ENCODE measurements around the gene MAPK8IP2. TPM values are rescaled to one million over a fixed set of nuclear protein-coding genes. Genes with fewer than 3 reads are reported as not detected.

The MAPK8IP2 gene
- total and polyA plus RNA-seq, 12 donors, result 3.9 to 30.1 (median 16.7) TPM

DNA sequence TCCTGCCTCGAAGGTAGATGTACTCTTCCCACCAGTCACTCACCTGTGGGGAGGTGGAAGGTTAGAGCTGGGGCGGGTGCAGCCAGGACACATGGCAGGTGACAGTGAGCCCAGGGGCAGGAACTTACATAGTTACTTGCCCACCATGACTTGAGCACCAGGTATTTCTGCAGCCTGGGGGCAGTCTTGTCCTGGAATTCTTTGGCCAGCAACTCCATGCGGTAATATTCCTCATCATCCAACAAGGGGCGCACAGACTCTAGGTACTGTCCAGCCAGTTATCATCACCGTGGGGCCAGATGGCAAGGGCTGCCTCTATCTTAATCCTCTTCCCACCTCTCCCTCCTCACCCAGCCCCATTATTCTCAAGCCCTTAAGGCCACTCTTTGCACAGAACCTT lies 24.5 kb upstream of the MAPK8IP2 start:
- WGBS, 4 donors, result 70 to 83% (median 78%) methylated on average over 4 to 5 of the region's 5 CpGs
- H3K27ac ChIP-seq, result no peak overlapping the region
- peaks cover 12 to 19% of the 10 kb centered on the region in 2 donors for H3K4me1 ChIP-seq (replicated peaks in 1 of 2)
- H3K27me3 ChIP-seq, result no peaks in the 10 kb centered on the region
- no peak overlapping the region for H3K4me3 ChIP-seq
- peaks cover 0 to 2% of the 10 kb centered on the region in 2 donors for H3K36me3 ChIP-seq (replicated peaks in 1 of 2)
- no peak for TF ChIP-seq POLR2A (IDR thresholded peaks at IDR 0.05)
- TF ChIP-seq, protein P1, sequence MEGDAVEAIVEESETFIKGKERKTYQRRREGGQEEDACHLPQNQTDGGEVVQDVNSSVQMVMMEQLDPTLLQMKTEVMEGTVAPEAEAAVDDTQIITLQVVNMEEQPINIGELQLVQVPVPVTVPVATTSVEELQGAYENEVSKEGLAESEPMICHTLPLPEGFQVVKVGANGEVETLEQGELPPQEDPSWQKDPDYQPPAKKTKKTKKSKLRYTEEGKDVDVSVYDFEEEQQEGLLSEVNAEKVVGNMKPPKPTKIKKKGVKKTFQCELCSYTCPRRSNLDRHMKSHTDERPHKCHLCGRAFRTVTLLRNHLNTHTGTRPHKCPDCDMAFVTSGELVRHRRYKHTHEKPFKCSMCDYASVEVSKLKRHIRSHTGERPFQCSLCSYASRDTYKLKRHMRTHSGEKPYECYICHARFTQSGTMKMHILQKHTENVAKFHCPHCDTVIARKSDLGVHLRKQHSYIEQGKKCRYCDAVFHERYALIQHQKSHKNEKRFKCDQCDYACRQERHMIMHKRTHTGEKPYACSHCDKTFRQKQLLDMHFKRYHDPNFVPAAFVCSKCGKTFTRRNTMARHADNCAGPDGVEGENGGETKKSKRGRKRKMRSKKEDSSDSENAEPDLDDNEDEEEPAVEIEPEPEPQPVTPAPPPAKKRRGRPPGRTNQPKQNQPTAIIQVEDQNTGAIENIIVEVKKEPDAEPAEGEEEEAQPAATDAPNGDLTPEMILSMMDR (IDR thresholded peaks at IDR 0.05), result peak in 4 of 6 experiments; percentile 15 to 30 (median 20)
- H3K9me3 ChIP-seq (replicated peaks in 1 of 3), result no peaks in the 10 kb centered on the region
- intact Hi-C loops (cut with DNase I), result no loop called here
- peak in 1 of 7 donors; percentile 28 for DNase-seq

DNA sequence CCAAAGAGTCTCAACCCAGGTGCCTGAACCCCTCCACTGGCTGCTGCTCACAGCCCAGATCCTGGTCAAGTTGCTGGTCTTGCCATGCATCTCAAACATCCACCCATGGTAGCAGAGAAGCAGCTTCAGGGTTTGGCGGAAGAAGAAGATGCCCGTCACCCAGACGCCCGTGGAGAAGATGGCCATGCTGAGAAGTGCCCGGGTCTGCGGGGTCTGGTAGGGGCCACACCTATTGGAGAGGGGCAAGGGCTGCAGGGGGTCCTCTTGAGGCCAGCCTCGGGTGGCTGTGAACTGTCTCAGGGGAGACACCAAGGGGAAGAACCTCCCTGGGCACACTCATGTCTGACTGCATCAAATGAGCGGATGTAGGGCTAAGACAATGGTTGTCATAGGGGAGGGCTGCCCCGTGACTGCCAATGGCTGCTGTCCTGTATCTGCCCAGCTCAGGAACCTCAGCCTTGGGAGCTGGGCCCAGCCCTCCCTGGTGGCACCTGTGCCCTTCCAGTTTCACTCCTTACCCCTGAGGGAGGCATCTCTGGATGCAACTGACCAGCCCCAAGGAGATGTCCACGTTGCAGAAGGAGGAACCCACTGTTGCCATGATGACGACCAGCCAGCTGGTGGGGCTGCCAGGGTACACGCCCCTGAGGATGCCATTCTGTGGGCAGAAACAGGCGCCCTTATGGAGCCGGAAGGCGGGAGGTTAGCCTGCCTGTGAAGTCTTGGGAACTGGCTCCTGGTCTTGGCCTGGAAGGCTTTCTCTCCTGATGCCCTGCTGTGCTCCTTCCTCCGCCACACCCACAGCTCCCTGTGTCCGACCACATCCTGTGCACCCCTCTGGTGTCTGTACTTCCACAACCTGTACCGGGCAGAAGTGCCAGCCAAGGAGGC lies 23.5 kb upstream of the MAPK8IP2 start:
- H3K36me3 ChIP-seq (replicated peaks in 1 of 2), result no peaks in the 10 kb centered on the region
- peaks cover 20 to 27% of the 10 kb centered on the region in 2 donors for H3K4me1 ChIP-seq (replicated peaks in 1 of 2)
- no peak for DNase-seq
- intact Hi-C loops (cut with DNase I), result no loop called here
- no peak for TF ChIP-seq POLR2A (IDR thresholded peaks at IDR 0.05)
- TF ChIP-seq, protein P1 (IDR thresholded peaks at IDR 0.05), result no peak
- no peak overlapping the region for H3K4me3 ChIP-seq
- H3K27ac ChIP-seq, result no peak overlapping the region
- WGBS, 4 donors, result 85 to 89% (median 87%) methylated on average over 7 to 18 of the region's 18 CpGs
- H3K27me3 ChIP-seq, result no peaks in the 10 kb centered on the region
- no peaks in the 10 kb centered on the region for H3K9me3 ChIP-seq (replicated peaks in 1 of 3)

DNA sequence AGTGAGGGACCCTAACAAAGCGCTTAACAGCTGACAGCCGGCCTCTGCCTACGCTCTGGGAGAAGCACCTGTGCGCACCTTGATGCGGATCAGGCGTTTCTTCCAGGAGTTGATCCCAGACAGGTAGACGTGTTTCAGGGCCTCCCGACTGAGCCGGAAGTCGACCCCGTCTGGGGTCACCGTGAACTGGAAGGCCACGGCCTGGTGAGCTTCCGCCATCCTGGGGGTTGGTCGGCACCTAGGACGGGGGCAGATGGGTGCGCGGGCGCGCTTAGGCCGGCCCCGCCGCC lies 23.0 kb upstream of the MAPK8IP2 start:
- H3K9me3 ChIP-seq (replicated peaks in 1 of 3), result no peaks in the 10 kb centered on the region
- no peaks in the 10 kb centered on the region for H3K27me3 ChIP-seq
- no peak overlapping the region for H3K27ac ChIP-seq
- TF ChIP-seq, protein P1 (IDR thresholded peaks at IDR 0.05), result no peak
- no peak for TF ChIP-seq POLR2A (IDR thresholded peaks at IDR 0.05)
- H3K4me3 ChIP-seq, result peak overlapping the region in 1 of 4 donors; percentile 53
- no peaks in the 10 kb centered on the region for H3K36me3 ChIP-seq (replicated peaks in 1 of 2)
- DNase-seq, result no peak
- WGBS, 4 donors, result 47 to 57% (median 55%) methylated on average over 12 to 23 of the region's 23 CpGs; no CpG with 5 or more reads in 1 of the 4 donors
- peaks cover 20 to 27% of the 10 kb centered on the region in 2 donors for H3K4me1 ChIP-seq (replicated peaks in 1 of 2)
- intact Hi-C loops (cut with DNase I), result no loop called here

DNA sequence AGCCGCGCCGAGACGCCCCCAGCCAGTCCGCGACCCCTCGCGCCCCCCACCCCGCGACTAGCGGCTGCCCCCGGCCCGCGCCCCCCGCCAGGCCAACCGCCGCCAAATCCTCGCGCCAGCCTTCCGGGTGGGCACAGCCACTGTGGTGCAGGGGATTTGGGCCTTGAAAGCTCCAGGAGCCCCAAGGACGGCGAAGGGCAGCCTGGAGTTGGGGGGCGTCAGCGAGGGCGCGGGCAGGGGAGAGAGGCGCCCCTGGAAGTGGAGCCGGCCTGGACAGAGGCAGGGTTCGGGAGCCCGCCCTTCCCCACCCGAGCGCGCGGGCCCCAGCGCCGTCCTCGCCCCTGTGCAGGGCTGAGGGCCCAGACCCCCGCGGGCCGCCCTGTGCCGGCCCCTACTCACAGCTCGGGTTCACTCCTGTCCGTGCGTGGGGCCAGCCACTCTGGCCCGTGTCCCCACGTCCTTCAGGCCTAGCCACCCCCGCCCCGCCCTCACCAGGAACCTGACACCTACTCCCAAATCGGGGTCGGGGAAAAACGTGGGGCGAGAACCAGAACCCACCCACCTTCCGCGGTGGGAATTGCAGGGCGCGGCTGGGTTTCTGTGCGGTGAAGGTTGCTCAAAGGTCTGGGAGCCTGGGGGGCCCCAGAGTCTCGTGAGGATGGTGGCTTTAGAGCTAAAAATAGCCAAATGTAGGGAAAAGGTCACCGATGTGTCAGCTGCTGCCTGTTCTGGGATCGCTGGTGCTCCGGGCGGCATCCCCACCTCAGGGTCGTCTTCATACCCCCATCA lies 22.4 kb upstream of the MAPK8IP2 start, which contains the start of gene CPT1B:
Gene CPT1B (minus strand): TSS at position 441 of the 789 bp plus-strand sequence. CDS start 512 bp downstream, outside the sequence.
- no peaks in the 10 kb centered on the region for H3K9me3 ChIP-seq (replicated peaks in 1 of 3)
- WGBS, 4 donors, result 7 to 23% (median 18%) methylated on average over 6 to 63 of the region's 63 CpGs
- peak in 4 of 7 donors; percentile 19 to 53 (median 46) for DNase-seq
- H3K36me3 ChIP-seq (replicated peaks in 1 of 2), result no peaks in the 10 kb centered on the region
- H3K27me3 ChIP-seq, result no peaks in the 10 kb centered on the region
- intact Hi-C loops (cut with DNase I), result no loop called here
- H3K27ac ChIP-seq, result peak within 1 kb of the TSS in 3 of 5 donors; percentile 8 to 65 (median 59)
- H3K4me3 ChIP-seq, result peak within 1 kb of the TSS in 1 of 4 donors; percentile 53
- TF ChIP-seq, protein P1 (IDR thresholded peaks at IDR 0.05), result peak in 1 of 6 experiments; percentile 8
- TF ChIP-seq POLR2A (IDR thresholded peaks at IDR 0.05), result peak in 1 of 2 donors; percentile 13
- H3K4me1 ChIP-seq (replicated peaks in 1 of 2), result peaks cover 20 to 27% of the 10 kb centered on the region in 2 donors

All from adrenal gland (tissue), 12 donors.